ENCODE data around the gene TAF3.

Gene TAF3

GRCh38 chr10:8049045-8049864 lies 230.9 kb downstream of the TAF3 start:
- no peak for DNase-seq

DNA sequence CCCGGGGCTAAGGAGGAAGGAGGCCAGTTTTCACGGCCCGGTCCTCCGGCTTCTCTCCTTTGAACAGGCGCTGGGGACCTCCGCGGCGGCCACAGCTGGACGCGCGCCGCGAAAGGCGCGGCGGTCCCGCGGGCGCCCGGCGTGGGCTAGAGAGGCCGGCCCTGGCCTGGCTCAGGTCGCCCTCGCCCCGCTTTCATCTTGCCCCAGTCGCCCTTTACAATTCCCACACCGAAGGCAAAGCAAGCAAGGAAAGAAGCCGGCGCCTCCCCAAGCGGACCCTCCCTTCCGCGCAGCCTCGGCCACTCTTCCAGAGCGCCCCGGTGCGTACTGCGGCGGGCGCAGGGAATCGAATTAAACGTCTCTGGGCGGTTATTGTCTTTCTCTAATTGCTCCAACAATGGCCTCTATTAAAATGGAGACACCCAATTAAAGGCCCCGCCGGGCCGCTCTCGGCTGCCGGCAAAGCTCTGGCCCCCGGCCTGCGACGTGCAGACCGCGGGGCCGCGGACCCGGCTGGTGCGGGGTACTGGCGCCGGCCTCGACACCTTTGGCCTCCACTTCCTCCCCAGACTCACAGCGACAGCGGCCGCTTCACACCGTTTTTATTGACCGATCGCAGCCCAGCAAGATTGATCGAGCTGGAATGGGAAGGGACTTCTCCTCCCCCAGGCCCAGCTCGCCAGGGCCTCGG lies 231.7 kb downstream of the TAF3 start:
- DNase-seq, result no peak

GRCh38 chr10:8050556-8051108 lies 232.3 kb downstream of the TAF3 start:
- no peak for DNase-seq

- DNase-seq, result no peak
These were observed 233.0 kb downstream of the TAF3 start for GRCh38 chr10:8051109-8051821.

DNA sequence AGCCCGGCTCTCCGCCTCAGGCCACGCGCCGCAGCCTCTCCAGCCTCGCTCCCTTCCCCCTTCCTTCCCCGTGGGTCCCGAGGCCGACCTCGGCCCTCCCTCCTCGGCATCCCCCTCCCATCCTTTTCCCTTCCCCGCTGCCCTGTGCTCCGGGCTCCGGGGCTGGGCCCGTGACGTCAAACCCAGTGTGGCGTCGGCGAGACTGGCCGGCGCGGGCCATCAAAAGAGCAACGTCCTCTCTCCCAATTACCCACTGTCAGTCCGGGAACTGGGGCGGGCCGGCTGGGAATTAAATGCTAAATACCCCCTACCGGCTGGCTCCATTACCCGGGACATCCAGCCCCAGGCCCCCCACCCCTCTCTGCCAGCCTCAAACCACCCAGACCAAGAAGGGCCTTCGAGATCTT lies 233.5 kb downstream of the TAF3 start:
- DNase-seq, result no peak

DNA sequence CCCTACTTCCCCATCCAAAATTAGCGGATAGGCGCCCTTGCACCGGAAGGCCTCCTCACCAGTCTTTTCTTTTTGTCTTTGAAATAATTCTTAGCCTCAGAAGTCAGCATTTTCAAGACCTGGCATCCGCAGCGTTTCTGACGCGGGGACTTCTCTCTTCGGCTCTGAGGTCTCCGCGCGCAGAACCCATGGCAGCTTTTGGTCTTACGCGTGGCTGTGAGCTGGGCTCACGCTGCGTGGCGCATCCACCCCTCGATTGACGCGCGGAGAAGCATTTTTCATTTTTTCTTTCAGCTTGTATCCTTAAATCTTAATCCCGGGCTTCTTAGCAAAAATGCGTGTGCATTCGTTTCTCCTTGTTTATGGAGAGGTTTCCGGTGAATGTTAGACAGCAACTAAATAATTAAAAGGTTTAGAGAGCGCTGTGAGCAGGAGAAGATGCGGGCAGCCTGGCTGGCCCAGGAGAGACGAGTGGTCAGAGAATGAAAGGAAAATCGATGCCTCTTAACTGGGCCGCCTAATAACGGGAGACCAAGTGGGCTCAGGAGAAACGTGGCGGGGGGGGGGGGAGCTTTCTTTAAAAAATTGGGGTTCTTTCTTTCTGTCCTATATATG lies 234.1 kb downstream of the TAF3 start:
- DNase-seq, result no peak

- DNase-seq, result no peak
These were observed 234.7 kb downstream of the TAF3 start for GRCh38 chr10:8052956-8053445.

DNA sequence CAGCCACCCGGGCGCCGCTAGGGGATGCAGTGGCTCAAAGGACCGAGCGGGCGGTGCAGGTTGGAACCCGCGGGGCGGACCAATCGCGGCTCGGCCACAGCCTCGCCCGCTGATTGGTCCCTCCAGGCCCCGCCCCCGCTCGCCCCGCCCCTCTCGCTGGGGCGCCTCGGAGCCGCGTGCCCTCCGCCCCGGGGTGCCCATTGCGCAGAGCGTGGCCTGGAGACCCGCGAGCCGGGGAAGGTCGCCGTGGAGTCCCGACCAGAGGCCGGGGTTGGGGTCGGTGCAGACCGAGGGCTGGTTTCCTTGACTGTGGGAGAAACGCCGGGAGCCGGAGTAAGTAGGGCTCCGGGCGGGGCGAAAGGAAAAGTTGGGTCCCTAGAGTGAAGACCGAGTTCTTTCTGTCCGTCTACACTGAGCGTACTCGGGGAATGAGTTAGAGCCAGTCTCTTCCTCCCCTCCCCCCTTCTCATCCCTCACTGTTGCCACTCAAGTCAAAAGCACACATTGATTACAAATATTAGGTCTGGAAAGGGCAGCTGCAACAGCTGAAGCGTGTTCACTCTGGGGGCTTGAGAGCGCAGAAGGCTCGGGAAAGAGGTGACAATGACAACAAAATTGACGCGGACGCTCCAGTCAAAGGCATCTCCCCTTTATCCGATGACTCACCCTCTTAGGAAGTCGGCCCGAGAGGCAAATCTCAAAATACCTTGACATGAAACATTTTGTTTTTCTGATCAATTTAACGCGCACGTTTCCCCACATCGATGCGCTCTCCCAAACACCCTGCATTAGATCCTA lies 235.3 kb downstream of the TAF3 start:
- peak; percentile 77 for DNase-seq

GRCh38 chr10:8054244-8054493 lies 235.9 kb downstream of the TAF3 start:
- no peak for DNase-seq

- DNase-seq, result no peak
These were observed 236.4 kb downstream of the TAF3 start, which contains the start of gene GATA3 for GRCh38 chr10:8054494-8055407. TSS of gene GATA3 (plus strand) at chr10:8054688. CDS start at chr10:8055656, 968 bp downstream.

DNA sequence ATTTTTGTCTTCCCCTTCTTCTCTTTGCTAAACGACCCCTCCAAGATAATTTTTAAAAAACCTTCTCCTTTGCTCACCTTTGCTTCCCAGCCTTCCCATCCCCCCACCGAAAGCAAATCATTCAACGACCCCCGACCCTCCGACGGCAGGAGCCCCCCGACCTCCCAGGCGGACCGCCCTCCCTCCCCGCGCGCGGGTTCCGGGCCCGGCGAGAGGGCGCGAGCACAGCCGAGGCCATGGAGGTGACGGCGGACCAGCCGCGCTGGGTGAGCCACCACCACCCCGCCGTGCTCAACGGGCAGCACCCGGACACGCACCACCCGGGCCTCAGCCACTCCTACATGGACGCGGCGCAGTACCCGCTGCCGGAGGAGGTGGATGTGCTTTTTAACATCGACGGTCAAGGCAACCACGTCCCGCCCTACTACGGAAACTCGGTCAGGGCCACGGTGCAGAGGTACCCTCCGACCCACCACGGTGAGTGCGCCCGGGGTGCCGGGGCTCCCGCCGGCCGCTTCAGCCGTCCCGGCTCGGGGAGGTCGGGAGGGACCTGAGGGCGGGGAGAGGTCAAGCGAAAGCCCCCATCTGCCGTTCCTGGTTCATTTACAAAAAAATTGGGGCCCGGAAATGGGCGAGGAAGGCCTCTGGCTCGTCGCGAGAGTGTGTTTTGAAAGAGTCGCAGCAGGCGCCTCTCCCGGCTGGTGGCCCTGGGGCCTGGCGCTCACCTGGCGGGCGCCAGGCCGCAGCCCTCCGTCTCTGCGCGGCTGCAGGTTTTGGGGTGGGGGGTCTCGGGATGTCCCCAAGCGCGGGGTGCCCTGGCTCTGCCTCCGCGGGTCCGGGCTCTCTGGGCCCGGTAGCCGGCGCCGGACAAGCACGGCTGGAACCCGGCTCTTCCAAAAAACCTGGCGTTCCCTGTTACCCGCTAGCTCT lies 237.4 kb downstream of the TAF3 start:
- no peak for DNase-seq

DNA sequence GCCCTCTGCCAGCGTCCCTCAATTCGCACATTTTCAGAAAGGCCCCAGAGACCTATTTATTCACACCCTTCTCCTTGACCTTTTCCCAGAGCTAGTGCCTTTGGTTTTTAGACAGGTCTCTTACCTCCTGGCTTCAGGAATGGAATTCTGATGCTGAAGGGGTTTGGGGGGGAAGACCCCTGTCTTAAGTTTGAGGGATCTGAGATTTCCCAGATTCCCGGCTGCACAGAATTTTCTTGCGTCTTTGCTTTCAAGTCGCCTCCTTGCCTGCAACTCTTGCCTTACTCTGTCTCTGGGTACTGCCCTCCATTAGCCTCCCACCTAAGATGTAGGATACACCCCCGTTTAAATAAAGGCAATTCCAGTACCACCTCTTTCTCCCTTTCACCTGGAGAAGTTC lies 238.1 kb downstream of the TAF3 start:
- DNase-seq, result no peak

GRCh38 chr10:8056871-8057331 lies 238.6 kb downstream of the TAF3 start:
- DNase-seq, result no peak

GRCh38 chr10:8057636-8058273 lies 239.4 kb downstream of the TAF3 start:
- DNase-seq, result no peak

DNA sequence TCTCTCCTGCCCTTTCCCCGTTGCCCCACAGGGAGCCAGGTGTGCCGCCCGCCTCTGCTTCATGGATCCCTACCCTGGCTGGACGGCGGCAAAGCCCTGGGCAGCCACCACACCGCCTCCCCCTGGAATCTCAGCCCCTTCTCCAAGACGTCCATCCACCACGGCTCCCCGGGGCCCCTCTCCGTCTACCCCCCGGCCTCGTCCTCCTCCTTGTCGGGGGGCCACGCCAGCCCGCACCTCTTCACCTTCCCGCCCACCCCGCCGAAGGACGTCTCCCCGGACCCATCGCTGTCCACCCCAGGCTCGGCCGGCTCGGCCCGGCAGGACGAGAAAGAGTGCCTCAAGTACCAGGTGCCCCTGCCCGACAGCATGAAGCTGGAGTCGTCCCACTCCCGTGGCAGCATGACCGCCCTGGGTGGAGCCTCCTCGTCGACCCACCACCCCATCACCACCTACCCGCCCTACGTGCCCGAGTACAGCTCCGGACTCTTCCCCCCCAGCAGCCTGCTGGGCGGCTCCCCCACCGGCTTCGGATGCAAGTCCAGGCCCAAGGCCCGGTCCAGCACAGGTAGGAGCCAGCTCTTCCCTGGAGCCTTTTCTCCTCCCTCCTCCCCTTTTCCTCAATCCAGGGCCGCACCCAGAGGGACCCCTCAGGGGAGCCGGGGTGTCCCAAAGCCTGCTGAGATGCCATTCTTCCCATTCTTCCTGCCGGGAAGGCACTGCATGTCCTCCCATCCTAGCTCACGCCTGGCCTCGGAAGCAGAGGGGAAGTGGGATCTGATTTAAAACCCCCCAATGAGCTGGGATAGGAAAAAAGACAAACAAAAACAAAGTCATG lies 240.2 kb downstream of the TAF3 start:
- DNase-seq, result no peak

DNA sequence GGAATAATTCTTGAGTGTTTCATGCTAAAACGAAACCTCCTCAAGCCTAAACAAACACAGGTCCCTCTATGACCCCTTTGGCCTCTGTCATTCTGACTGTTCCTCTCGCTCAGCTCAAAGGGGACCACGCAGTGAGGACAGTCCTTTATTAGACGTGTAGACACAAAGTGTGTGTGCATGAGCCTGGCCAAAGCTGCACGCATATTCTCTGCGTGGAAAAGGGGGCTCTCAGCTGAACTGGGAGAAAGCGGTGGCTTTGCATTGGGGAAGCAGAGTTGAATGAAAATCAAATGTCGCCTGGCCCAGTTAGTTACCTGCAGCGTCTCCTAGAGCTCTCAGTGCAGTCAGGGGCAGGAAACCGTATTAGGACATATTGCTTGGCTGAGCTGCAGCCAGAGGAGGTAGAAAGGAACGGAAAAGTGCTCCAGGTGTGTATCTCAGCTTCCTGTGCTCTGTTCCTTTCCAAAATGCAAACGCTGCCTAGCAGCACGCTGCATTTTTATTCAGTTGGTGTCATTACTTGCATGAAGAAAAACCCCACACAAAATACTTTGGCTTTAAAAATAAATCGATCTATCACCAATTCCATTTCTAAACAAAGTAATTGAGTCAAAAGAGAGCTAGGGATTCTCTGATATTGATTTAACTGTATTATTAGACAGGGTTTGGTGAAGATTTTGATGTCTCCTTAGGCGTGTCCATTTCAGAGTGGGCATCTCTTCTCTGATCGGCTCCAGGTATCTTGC lies 241.1 kb downstream of the TAF3 start:
- no peak for DNase-seq

- DNase-seq, result no peak
These were observed 241.9 kb downstream of the TAF3 start for GRCh38 chr10:8060010-8060703.
